ENCODE results near the gene EMC7. TPM values are rescaled to one million over a fixed set of nuclear protein-coding genes. Genes with fewer than 3 reads are reported as not detected.

The EMC7 gene
- total RNA-seq, 4 donors from 2014 or later: 12.4 to 45.8 (median 27.2) TPM

- Histone ChIP-seq H3K9me3 (no peaks in the 10 kb centered on the region), H3K27ac (no peak overlapping the region), H3K27me3 (no peaks in the 10 kb centered on the region), H3K4me3 (no peak overlapping the region), H3K36me3 (no peaks in the 10 kb centered on the region), H3K4me1 (peaks cover 0 to 6% of the 10 kb centered on the region in 2 donors)
- no peak for TF ChIP-seq CTCF (IDR thresholded peaks at IDR 0.05)
- TF ChIP-seq POLR2A (IDR thresholded peaks at IDR 0.05): no peak
- no peak for DNase-seq
- intact Hi-C loops (cut with DNase I; ENCODE audit: low total_unique reads): loop anchor here (10.0 kb wide), 1 partner anchor 107 kb away; the partner anchor contains the start of gene KATNBL1
These were observed 5.7 kb upstream of the EMC7 start for GRCh38 chr15:34107315-34107714.

- no peaks in the 10 kb centered on the region for H3K9me3 ChIP-seq
- intact Hi-C loops (cut with DNase I; ENCODE audit: low total_unique reads): loop anchor here (10.0 kb wide), 1 partner anchor 108 kb away; the partner anchor contains the start of gene KATNBL1
- no peak overlapping the region for H3K4me3 ChIP-seq
- H3K4me1 ChIP-seq: peaks cover 0 to 6% of the 10 kb centered on the region in 2 donors
- DNase-seq: no peak
- H3K36me3 ChIP-seq: no peaks in the 10 kb centered on the region
- TF ChIP-seq POLR2A (IDR thresholded peaks at IDR 0.05) (no peak), CTCF (IDR thresholded peaks at IDR 0.05) (no peak)
- no peaks in the 10 kb centered on the region for H3K27me3 ChIP-seq
- H3K27ac ChIP-seq: no peak overlapping the region
These were observed 4.8 kb upstream of the EMC7 start for GRCh38 chr15:34106423-34106822.

GRCh38 chr15:34102175-34102925 lies 688 bp upstream of the EMC7 start:
- Histone ChIP-seq H3K36me3 (no peaks in the 10 kb centered on the region), H3K27ac (peak overlapping the region; percentile 85), H3K4me1 (peaks cover 0 to 6% of the 10 kb centered on the region in 2 donors), H3K4me3 (peak overlapping the region; percentile 88 to 93), H3K27me3 (no peaks in the 10 kb centered on the region), H3K9me3 (no peaks in the 10 kb centered on the region)
- TF ChIP-seq CTCF (IDR thresholded peaks at IDR 0.05) (no peak), POLR2A (IDR thresholded peaks at IDR 0.05) (no peak)
- intact Hi-C loops (cut with DNase I; ENCODE audit: low total_unique reads): loop anchor here (10.0 kb wide), 1 partner anchor 112 kb away; the partner anchor contains the start of gene KATNBL1
- no peak for DNase-seq

GRCh38 chr15:34099914-34100313 lies 1.7 kb downstream of the EMC7 start:
- Histone ChIP-seq H3K27ac (no peak overlapping the region), H3K4me1 (peaks cover 0 to 6% of the 10 kb centered on the region in 2 donors), H3K27me3 (no peaks in the 10 kb centered on the region), H3K36me3 (no peaks in the 10 kb centered on the region), H3K4me3 (no peak overlapping the region), H3K9me3 (no peaks in the 10 kb centered on the region)
- TF ChIP-seq CTCF (IDR thresholded peaks at IDR 0.05) (no peak), POLR2A (IDR thresholded peaks at IDR 0.05) (no peak)
- DNase-seq: no peak
- intact Hi-C loops (cut with DNase I; ENCODE audit: low total_unique reads): loop anchor here (10.0 kb wide), 1 partner anchor 115 kb away; the partner anchor contains the start of gene KATNBL1

GRCh38 chr15:34085746-34086145 lies 15.9 kb downstream of the EMC7 start:
- no peaks in the 10 kb centered on the region for H3K27me3 ChIP-seq
- TF ChIP-seq POLR2A (IDR thresholded peaks at IDR 0.05) (no peak), CTCF (IDR thresholded peaks at IDR 0.05) (no peak)
- H3K27ac ChIP-seq: no peak overlapping the region
- no peaks in the 10 kb centered on the region for H3K4me1 ChIP-seq
- no peaks in the 10 kb centered on the region for H3K9me3 ChIP-seq
- DNase-seq: no peak
- peaks cover 0 to 2% of the 10 kb centered on the region in 2 donors for H3K36me3 ChIP-seq
- no peak overlapping the region for H3K4me3 ChIP-seq
- intact Hi-C loops (cut with DNase I; ENCODE audit: low total_unique reads): no loop called here
